ENCODE measurements around the gene MOGAT1. TPM values are rescaled to one million over a fixed set of nuclear protein-coding genes. Genes with fewer than 3 reads are reported as not detected.

The MOGAT1 gene
- total and polyA plus RNA-seq, 2 of the 8 experiments (the other 6 are each of a cell fraction or from before 2014, with no cell fraction given): 0.11 to 0.67 TPM

DNA sequence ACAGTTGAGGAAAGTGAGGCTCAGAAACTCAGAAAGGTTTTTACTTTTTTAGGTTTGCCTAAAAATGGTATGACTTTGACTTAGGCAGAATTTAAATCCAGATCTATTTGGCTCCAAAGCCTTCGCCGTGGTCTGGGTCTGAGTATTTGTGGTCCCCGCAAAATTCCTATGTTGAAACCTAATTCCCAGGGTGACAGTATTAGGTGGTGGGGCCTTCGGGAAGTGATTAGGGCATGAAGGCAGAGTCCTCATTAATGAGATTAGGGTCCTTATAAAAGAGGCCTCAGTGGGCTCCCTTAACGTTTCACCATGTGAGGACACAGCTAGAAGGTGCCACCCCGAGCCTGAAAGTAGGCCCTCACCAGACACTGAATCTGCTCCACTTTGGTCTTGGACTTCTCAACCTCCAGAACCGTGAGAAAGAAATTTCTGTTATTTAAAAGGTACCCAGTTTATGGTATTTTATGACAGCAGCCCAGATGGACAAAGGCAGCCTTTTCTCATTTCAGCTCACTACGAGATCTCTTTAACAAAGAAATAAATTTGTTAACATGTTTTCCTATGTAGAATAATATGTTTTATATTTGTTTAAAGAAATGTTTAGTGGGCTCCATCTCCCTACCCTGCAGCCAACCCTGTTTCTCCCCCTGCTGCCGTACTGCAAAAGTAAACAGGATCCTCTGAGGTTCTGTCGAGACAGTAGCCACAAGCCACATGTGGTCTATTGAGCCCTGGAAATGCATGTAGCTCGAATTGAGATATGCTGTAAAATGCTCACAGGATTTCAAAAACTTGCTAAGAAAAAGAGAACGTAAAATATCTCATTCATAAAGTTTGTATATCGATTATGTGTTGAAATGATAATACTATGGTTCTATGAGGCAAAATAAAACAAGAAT, 80.6 kb downstream of the MOGAT1 start:
- no peaks in the 10 kb centered on the region for H3K79me2 ChIP-seq (ENCODE audit: control insufficient read depth in 1 of 2, insufficient read depth in 2 of 2, low read length in 2 of 2)
- H4K5ac ChIP-seq (ENCODE audit: insufficient read length, low read depth, low read length): no peak overlapping the region
- H3K27me3 ChIP-seq (replicated peaks in 1 of 4; ENCODE audit: control insufficient read depth in 3 of 4, extremely low read depth in 1 of 4, insufficient read depth in 3 of 4, low read length in 3 of 4): no peaks in the 10 kb centered on the region; a peak in 2 of 7 replicates
- no peak overlapping the region for H2BK12ac ChIP-seq (ENCODE audit: low read depth, low read length)
- no peak overlapping the region for H2BK20ac ChIP-seq (ENCODE audit: low read length)
- DNase-seq (ENCODE audit: low read depth in 1 of 2, low spot score in 2 of 2) (no peak), FAIRE-seq (no peak)
- H3K9ac ChIP-seq (replicated peaks in 1 of 4; ENCODE audit: extremely low read depth in 1 of 4, low read depth in 3 of 4, low read length in 3 of 4): no peak overlapping the region
- H3K4me2 ChIP-seq (ENCODE audit: insufficient read depth in 1 of 2, low read depth in 2 of 2, low read length in 2 of 2): no peak overlapping the region
- H3K4me1 ChIP-seq (replicated peaks in 1 of 4; ENCODE audit: control insufficient read depth in 3 of 4, insufficient read depth in 4 of 4, low read length in 3 of 4): peaks cover 2 to 12% (median 7%) of the 10 kb centered on the region in 4 experiments; a peak in 5 of 7 replicates
- no peak overlapping the region for H2BK5ac ChIP-seq (ENCODE audit: low read depth, low read length)
- H2AFZ ChIP-seq (ENCODE audit: low read length): no peak overlapping the region
- H3K56ac ChIP-seq (replicated peaks; ENCODE audit: insufficient read length, low read depth, low read length): no peak overlapping the region
- no peak overlapping the region for H3K14ac ChIP-seq (ENCODE audit: insufficient read length)
- H2BK120ac ChIP-seq (replicated peaks; ENCODE audit: low read depth, low read length): no peak overlapping the region
- H4K91ac ChIP-seq (replicated peaks; ENCODE audit: insufficient read length, low read length): no peak overlapping the region
- H3K23ac ChIP-seq (ENCODE audit: insufficient read length): no peak overlapping the region
- H4K8ac ChIP-seq (ENCODE audit: extremely low read depth, insufficient read depth, low read length): no peak overlapping the region
- POLR2A ChIA-PET (ENCODE audit: partially characterized antibody): no interaction called here
- 76% methylated on average over 13 of the region's 13 CpGs; no CpG with 5 or more reads in 1 of the 2 experiments for WGBS, 2 experiments (ENCODE audit: extremely low coverage in 1 of 2, insufficient coverage in 1 of 2, insufficient read length in 1 of 2, insufficient replicate concordance in 2 of 2, low coverage in 1 of 2, low lambda C conversion rate in 2 of 2, missing lambda C conversion rate in 1 of 2)
- H3K18ac ChIP-seq (ENCODE audit: extremely low read depth, low read length): no peak overlapping the region
- H3K36me3 ChIP-seq (ENCODE audit: control insufficient read depth in 2 of 4, insufficient read depth in 4 of 4, low read length in 3 of 4): no peaks in the 10 kb centered on the region
- TF ChIP-seq POLR2A (IDR thresholded peaks at IDR 0.05; ENCODE audit: control extremely low read depth in 1 of 2, low read depth in 2 of 2, low read length in 2 of 2) (no peak), FOSL1 (IDR thresholded peaks at IDR 0.05; ENCODE audit: insufficient read depth, low read depth, low read length) (no peak), TCF12 (IDR thresholded peaks at IDR 0.05; ENCODE audit: low read depth, low read length) (no peak), SIN3A (conservative IDR thresholded peaks at IDR 0.05 in 1 of 2, IDR thresholded peaks at IDR 0.05 in 1 of 2; ENCODE audit: low read depth in 1 of 2, low read length in 2 of 2) (no peak), ASH2L (IDR thresholded peaks at IDR 0.05; ENCODE audit: low read length) (no peak), RXRA (IDR thresholded peaks at IDR 0.05; ENCODE audit: insufficient read depth, low read depth, low read length) (no peak), EP300 (IDR thresholded peaks at IDR 0.05; ENCODE audit: borderline replicate concordance in 1 of 2, low read depth in 2 of 2, low read length in 2 of 2) (no peak)
- TF ChIP-seq, protein P1, sequence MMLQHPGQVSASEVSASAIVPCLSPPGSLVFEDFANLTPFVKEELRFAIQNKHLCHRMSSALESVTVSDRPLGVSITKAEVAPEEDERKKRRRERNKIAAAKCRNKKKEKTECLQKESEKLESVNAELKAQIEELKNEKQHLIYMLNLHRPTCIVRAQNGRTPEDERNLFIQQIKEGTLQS (IDR thresholded peaks at IDR 0.05; ENCODE audit: insufficient read depth, low read depth, low read length): no peak
- TF ChIP-seq, protein P2, sequence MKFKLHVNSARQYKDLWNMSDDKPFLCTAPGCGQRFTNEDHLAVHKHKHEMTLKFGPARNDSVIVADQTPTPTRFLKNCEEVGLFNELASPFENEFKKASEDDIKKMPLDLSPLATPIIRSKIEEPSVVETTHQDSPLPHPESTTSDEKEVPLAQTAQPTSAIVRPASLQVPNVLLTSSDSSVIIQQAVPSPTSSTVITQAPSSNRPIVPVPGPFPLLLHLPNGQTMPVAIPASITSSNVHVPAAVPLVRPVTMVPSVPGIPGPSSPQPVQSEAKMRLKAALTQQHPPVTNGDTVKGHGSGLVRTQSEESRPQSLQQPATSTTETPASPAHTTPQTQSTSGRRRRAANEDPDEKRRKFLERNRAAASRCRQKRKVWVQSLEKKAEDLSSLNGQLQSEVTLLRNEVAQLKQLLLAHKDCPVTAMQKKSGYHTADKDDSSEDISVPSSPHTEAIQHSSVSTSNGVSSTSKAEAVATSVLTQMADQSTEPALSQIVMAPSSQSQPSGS (IDR thresholded peaks at IDR 0.05; ENCODE audit: low read length): no peak
- no peak overlapping the region for H3K4ac ChIP-seq (replicated peaks; ENCODE audit: insufficient read length, low read depth, low read length)
- CTCF ChIA-PET (ENCODE audit: partially characterized antibody): interaction anchor here (1.0 to 3.0 kb wide), 6 partner anchors 12 to 231 kb away, joined by 3 to 10 read pairs (median 6); no protein-coding TSS in a partner anchor
- H4K20me1 ChIP-seq (replicated peaks in 1 of 2; ENCODE audit: control insufficient read depth in 1 of 2, insufficient read depth in 2 of 2, low read length in 2 of 2): no peaks in the 10 kb centered on the region
- H3K23me2 ChIP-seq (ENCODE audit: low read depth, low read length): no peaks in the 10 kb centered on the region
- H3K79me1 ChIP-seq (ENCODE audit: low read depth, low read length): no peaks in the 10 kb centered on the region
- H2BK15ac ChIP-seq (ENCODE audit: low read length): no peak overlapping the region
- H2AK5ac ChIP-seq (ENCODE audit: low read depth, low read length): no peak overlapping the region
- H3K4me3 ChIP-seq (ENCODE audit: extremely low read depth in 1 of 4, insufficient read depth in 2 of 4, low read depth in 3 of 4, low read length in 4 of 4): no peak overlapping the region
- H3K9me3 ChIP-seq (ENCODE audit: insufficient read depth in 2 of 2, low read depth in 1 of 2, low read length in 1 of 2): no peaks in the 10 kb centered on the region
- H3K27ac ChIP-seq (ENCODE audit: low read depth, low read length): no peak overlapping the region
